ENCODE data around the gene PTPRR.

DNA sequence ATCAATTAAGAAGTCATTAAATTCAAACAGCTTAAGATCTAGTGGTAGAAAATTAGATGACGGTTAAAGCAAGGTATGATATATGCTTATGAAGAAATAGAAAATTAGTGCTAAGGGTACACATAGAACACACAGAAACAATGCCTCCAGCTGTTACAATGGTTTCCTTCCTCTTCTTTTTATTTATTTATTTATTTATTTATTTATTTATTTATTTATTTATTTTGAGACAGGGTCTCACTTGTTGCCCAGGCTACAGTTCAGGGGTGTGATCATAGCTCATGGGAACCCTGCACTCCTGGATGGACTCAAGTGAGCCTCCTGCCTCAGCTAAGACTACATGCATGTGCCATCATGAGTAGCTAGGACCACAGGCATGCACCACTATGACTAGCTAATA is 34.9 kb upstream of the PTPRR start:
- TF ChIP-seq CSDC2 (CRISPR knock-in tag; IDR thresholded peaks at IDR 0.05) (no peak), ZFP30 (CRISPR knock-in tag; IDR thresholded peaks at IDR 0.05) (no peak), ZNF565 (CRISPR knock-in tag; conservative IDR thresholded peaks at IDR 0.05; ENCODE audit: low read depth) (no peak), RARB (CRISPR knock-in tag; IDR thresholded peaks at IDR 0.05) (no peak), CREB5 (CRISPR knock-in tag; IDR thresholded peaks at IDR 0.05; ENCODE audit: low read depth) (no peak), TCF4 (CRISPR knock-in tag; IDR thresholded peaks at IDR 0.05; ENCODE audit: borderline replicate concordance) (no peak), ARNTL (CRISPR knock-in tag; IDR thresholded peaks at IDR 0.05; ENCODE audit: borderline replicate concordance, low read depth) (no peak), TOX (CRISPR knock-in tag; IDR thresholded peaks at IDR 0.05; ENCODE audit: borderline replicate concordance) (no peak), TSHZ2 (CRISPR knock-in tag; IDR thresholded peaks at IDR 0.05) (no peak)
- TF ChIP-seq, protein P1, sequence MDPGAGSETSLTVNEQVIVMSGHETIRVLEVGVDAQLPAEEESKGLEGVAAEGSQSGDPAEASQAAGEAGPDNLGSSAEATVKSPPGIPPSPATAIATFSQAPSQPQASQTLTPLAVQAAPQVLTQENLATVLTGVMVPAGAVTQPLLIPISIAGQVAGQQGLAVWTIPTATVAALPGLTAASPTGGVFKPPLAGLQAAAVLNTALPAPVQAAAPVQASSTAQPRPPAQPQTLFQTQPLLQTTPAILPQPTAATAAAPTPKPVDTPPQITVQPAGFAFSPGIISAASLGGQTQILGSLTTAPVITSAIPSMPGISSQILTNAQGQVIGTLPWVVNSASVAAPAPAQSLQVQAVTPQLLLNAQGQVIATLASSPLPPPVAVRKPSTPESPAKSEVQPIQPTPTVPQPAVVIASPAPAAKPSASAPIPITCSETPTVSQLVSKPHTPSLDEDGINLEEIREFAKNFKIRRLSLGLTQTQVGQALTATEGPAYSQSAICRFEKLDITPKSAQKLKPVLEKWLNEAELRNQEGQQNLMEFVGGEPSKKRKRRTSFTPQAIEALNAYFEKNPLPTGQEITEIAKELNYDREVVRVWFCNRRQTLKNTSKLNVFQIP (CRISPR knock-in tag; IDR thresholded peaks at IDR 0.05; ENCODE audit: borderline replicate concordance, low read depth), result no peak

All from SK-N-SH treated with all-trans-retinoic acid at 6 μM for 48 hours (cell line).